ENCODE measurements around the gene C3orf38.

Gene C3orf38

GRCh38 chr3:88141458-88142083, 8.2 kb upstream of the C3orf38 start:
- H3K4me3 ChIP-seq (ENCODE audit: insufficient read length, low read depth): no peak overlapping the region
- H3K27me3 ChIP-seq (ENCODE audit: insufficient read depth, insufficient read length): no peaks in the 10 kb centered on the region
- no peak for DNase-seq (ENCODE audit: low read depth, low spot score)
- TF ChIP-seq ZNF274 (IDR thresholded peaks at IDR 0.05; ENCODE audit: low read depth, low read length) (no peak), YY1 (IDR thresholded peaks at IDR 0.05; ENCODE audit: insufficient read depth, insufficient read length) (no peak), SUZ12 (IDR thresholded peaks at IDR 0.05; ENCODE audit: extremely low read depth, insufficient read depth, insufficient read length) (no peak)
- peaks cover 34% of the 10 kb centered on the region for H3K36me3 ChIP-seq (ENCODE audit: insufficient read depth, insufficient read length, low read length)
- no peaks in the 10 kb centered on the region for H3K4me1 ChIP-seq (ENCODE audit: insufficient read depth, insufficient read length)
- H3K9me3 ChIP-seq (ENCODE audit: insufficient read depth, low read length): no peaks in the 10 kb centered on the region
- no peak overlapping the region for H3K9ac ChIP-seq (ENCODE audit: insufficient read length, low read depth)

GRCh38 chr3:88142094-88142624, 7.6 kb upstream of the C3orf38 start:
- Histone ChIP-seq H3K9ac (ENCODE audit: insufficient read length, low read depth) (no peak overlapping the region), H3K4me1 (ENCODE audit: insufficient read depth, insufficient read length) (no peaks in the 10 kb centered on the region), H3K4me3 (ENCODE audit: insufficient read length, low read depth) (no peak overlapping the region), H3K27me3 (ENCODE audit: insufficient read depth, insufficient read length) (no peaks in the 10 kb centered on the region), H3K36me3 (ENCODE audit: insufficient read depth, insufficient read length, low read length) (peaks cover 34% of the 10 kb centered on the region), H3K9me3 (ENCODE audit: insufficient read depth, low read length) (no peaks in the 10 kb centered on the region)
- TF ChIP-seq YY1 (IDR thresholded peaks at IDR 0.05; ENCODE audit: insufficient read depth, insufficient read length) (no peak), SUZ12 (IDR thresholded peaks at IDR 0.05; ENCODE audit: extremely low read depth, insufficient read depth, insufficient read length) (no peak), ZNF274 (IDR thresholded peaks at IDR 0.05; ENCODE audit: low read depth, low read length) (no peak)
- no peak for DNase-seq (ENCODE audit: low read depth, low spot score)

- no peaks in the 10 kb centered on the region for H3K4me1 ChIP-seq (ENCODE audit: insufficient read depth, insufficient read length)
- H3K4me3 ChIP-seq (ENCODE audit: insufficient read length, low read depth): no peak overlapping the region
- no peak for DNase-seq (ENCODE audit: low read depth, low spot score)
- peaks cover 4% of the 10 kb centered on the region for H3K36me3 ChIP-seq (ENCODE audit: insufficient read depth, insufficient read length, low read length)
- no peak overlapping the region for H3K9ac ChIP-seq (ENCODE audit: insufficient read length, low read depth)
- H3K9me3 ChIP-seq (ENCODE audit: insufficient read depth, low read length): no peaks in the 10 kb centered on the region
- TF ChIP-seq SUZ12 (IDR thresholded peaks at IDR 0.05; ENCODE audit: extremely low read depth, insufficient read depth, insufficient read length) (no peak), YY1 (IDR thresholded peaks at IDR 0.05; ENCODE audit: insufficient read depth, insufficient read length) (no peak), ZNF274 (IDR thresholded peaks at IDR 0.05; ENCODE audit: low read depth, low read length) (no peak)
- no peaks in the 10 kb centered on the region for H3K27me3 ChIP-seq (ENCODE audit: insufficient read depth, insufficient read length)
Measured at GRCh38 chr3:88147261-88147660, 2.5 kb upstream of the C3orf38 start.

GRCh38 chr3:88148651-88149050, 1.1 kb upstream of the C3orf38 start:
- Histone ChIP-seq H3K4me1 (ENCODE audit: insufficient read depth, insufficient read length) (no peaks in the 10 kb centered on the region), H3K36me3 (ENCODE audit: insufficient read depth, insufficient read length, low read length) (peaks cover 14% of the 10 kb centered on the region), H3K27me3 (ENCODE audit: insufficient read depth, insufficient read length) (no peaks in the 10 kb centered on the region), H3K9ac (ENCODE audit: insufficient read length, low read depth) (peak overlapping the region; percentile 93), H3K4me3 (ENCODE audit: insufficient read length, low read depth) (peak overlapping the region; percentile 97), H3K9me3 (ENCODE audit: insufficient read depth, low read length) (no peaks in the 10 kb centered on the region)
- no peak for DNase-seq (ENCODE audit: low read depth, low spot score)
- no peak for TF ChIP-seq YY1 (IDR thresholded peaks at IDR 0.05; ENCODE audit: insufficient read depth, insufficient read length)
- TF ChIP-seq SUZ12 (IDR thresholded peaks at IDR 0.05; ENCODE audit: extremely low read depth, insufficient read depth, insufficient read length): no peak
- no peak for TF ChIP-seq ZNF274 (IDR thresholded peaks at IDR 0.05; ENCODE audit: low read depth, low read length)

- no peaks in the 10 kb centered on the region for H3K4me1 ChIP-seq (ENCODE audit: insufficient read depth, insufficient read length)
- no peaks in the 10 kb centered on the region for H3K9me3 ChIP-seq (ENCODE audit: insufficient read depth, low read length)
- TF ChIP-seq SUZ12 (IDR thresholded peaks at IDR 0.05; ENCODE audit: extremely low read depth, insufficient read depth, insufficient read length) (no peak), ZNF274 (IDR thresholded peaks at IDR 0.05; ENCODE audit: low read depth, low read length) (no peak), YY1 (IDR thresholded peaks at IDR 0.05; ENCODE audit: insufficient read depth, insufficient read length) (no peak)
- H3K4me3 ChIP-seq (ENCODE audit: insufficient read length, low read depth): peak overlapping the region; percentile 97
- H3K27me3 ChIP-seq (ENCODE audit: insufficient read depth, insufficient read length): no peaks in the 10 kb centered on the region
- DNase-seq (ENCODE audit: low read depth, low spot score): no peak
- H3K36me3 ChIP-seq (ENCODE audit: insufficient read depth, insufficient read length, low read length): peaks cover 19% of the 10 kb centered on the region
- H3K9ac ChIP-seq (ENCODE audit: insufficient read length, low read depth): peak overlapping the region; percentile 93
Measured at GRCh38 chr3:88149101-88149508, 654 bp upstream of the C3orf38 start.

GRCh38 chr3:88150371-88150770, 612 bp downstream of the C3orf38 start:
- TF ChIP-seq YY1 (IDR thresholded peaks at IDR 0.05; ENCODE audit: insufficient read depth, insufficient read length) (no peak), SUZ12 (IDR thresholded peaks at IDR 0.05; ENCODE audit: extremely low read depth, insufficient read depth, insufficient read length) (no peak), ZNF274 (IDR thresholded peaks at IDR 0.05; ENCODE audit: low read depth, low read length) (no peak)
- H3K36me3 ChIP-seq (ENCODE audit: insufficient read depth, insufficient read length, low read length): peaks cover 31% of the 10 kb centered on the region
- no peak for DNase-seq (ENCODE audit: low read depth, low spot score)
- H3K9ac ChIP-seq (ENCODE audit: insufficient read length, low read depth): peak overlapping the region; percentile 97
- H3K4me1 ChIP-seq (ENCODE audit: insufficient read depth, insufficient read length): no peaks in the 10 kb centered on the region
- peak overlapping the region; percentile 97 for H3K4me3 ChIP-seq (ENCODE audit: insufficient read length, low read depth)
- no peaks in the 10 kb centered on the region for H3K27me3 ChIP-seq (ENCODE audit: insufficient read depth, insufficient read length)
- no peaks in the 10 kb centered on the region for H3K9me3 ChIP-seq (ENCODE audit: insufficient read depth, low read length)

- peak overlapping the region; percentile 97 for H3K9ac ChIP-seq (ENCODE audit: insufficient read length, low read depth)
- peaks cover 35% of the 10 kb centered on the region for H3K36me3 ChIP-seq (ENCODE audit: insufficient read depth, insufficient read length, low read length)
- H3K4me3 ChIP-seq (ENCODE audit: insufficient read length, low read depth): peak overlapping the region; percentile 97
- DNase-seq (ENCODE audit: low read depth, low spot score): no peak
- H3K27me3 ChIP-seq (ENCODE audit: insufficient read depth, insufficient read length): no peaks in the 10 kb centered on the region
- no peak for TF ChIP-seq YY1 (IDR thresholded peaks at IDR 0.05; ENCODE audit: insufficient read depth, insufficient read length)
- no peak for TF ChIP-seq SUZ12 (IDR thresholded peaks at IDR 0.05; ENCODE audit: extremely low read depth, insufficient read depth, insufficient read length)
- no peak for TF ChIP-seq ZNF274 (IDR thresholded peaks at IDR 0.05; ENCODE audit: low read depth, low read length)
- H3K9me3 ChIP-seq (ENCODE audit: insufficient read depth, low read length): no peaks in the 10 kb centered on the region
- H3K4me1 ChIP-seq (ENCODE audit: insufficient read depth, insufficient read length): no peaks in the 10 kb centered on the region
Measured at GRCh38 chr3:88150806-88151205, 1.0 kb downstream of the C3orf38 start.
